GM18499 (cell line): ENCODE measurements around the gene ZNG1A.
A peak's percentile ranks its signal among the peaks of the same experiment; 100 is the strongest.
"Not testable (repeated sequence)": the region's sequence is repeated elsewhere in the genome, so short reads cannot be mapped to it uniquely, and the experiment has no call there.

Experiments
- ATAC-seq: cut with Tn5 transposase; IDR thresholded peaks from one replicate; pipeline ENCODE4 v1.9.1; 2021; ENCODE audit warnings: moderate number of reproducible peaks; ENCODE audit not compliant: insufficient read depth, unreplicated experiment

The ZNG1A gene

DNA sequence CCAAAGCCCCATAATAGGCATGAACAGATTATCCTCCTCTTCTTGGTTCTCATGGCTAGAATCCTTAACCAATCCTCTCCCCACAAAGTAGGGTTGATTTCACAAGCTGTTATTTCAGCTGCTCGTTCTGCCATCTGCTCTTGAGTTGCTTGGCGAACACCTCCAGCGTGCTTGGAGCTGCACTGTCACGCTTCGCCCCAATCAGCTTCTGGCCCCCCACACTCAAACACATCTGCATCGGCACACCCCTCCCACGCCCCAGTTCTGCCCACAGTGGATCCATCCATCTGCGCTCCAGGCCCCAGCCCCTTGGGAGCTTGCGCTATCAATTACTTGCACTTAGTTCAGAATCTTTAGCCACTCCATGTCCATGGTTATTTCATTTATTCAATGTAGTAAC, 78.4 kb downstream of the ZNG1A start:
- not testable (repeated sequence) for ATAC-seq

DNA sequence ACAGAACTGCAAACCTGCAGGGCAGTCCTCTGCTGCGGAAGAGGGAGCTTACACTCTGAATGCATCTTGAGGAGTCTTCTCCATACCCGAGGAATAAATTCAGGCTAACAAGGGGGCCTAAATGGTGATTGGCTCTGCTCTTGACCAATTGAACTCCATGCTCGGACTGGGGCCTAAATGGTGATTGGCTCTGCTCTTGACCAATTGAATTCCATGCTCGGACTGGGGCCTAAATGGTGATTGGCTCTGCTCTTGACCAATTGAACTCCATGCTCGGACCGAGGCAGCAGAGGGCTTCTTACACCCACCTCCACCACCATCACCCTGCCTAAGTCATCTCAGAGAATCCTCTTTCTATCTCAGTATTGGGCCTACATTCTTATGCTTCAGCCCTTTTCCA, 79.0 kb downstream of the ZNG1A start:
- ATAC-seq = not testable (repeated sequence)

DNA sequence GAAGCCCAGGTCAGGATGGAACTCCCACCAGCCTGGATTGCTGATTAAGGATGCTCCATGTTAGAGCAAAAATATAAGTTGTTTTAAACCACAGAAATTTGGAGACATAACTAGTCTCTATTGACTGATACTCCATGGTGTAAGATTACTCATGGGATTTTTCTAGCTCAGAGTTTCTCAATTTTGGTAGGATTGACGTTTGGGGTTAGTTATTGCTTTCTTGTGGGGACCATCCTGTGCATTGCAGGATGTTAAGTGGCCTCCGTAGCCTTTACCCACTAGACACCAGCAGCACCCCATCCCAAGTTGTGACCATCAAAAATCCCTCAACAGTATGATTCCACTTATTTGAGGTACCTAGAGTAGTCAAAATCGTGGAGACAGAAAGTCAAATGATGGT, 80.1 kb downstream of the ZNG1A start:
- not testable (repeated sequence) for ATAC-seq

DNA sequence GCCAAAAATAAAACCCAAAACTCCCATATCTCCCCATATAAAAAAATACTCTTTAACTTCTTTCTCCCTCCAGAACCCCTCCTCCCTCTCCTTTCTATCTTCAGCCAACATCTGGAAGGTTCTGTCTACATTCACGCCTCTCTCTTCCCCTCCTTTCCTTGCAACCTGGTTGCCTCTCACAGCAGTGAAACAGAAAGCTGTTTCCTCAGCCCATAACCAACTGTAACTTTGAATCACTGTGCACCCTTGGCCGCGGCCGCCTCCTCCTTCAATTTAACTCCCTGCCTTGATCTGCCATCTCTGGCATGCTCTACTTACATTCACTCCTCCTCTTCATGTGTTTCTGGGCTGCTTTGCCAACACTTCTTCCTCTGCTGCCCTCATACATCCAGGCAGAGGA, 83.9 kb downstream of the ZNG1A start:
- ATAC-seq = not testable (repeated sequence)

DNA sequence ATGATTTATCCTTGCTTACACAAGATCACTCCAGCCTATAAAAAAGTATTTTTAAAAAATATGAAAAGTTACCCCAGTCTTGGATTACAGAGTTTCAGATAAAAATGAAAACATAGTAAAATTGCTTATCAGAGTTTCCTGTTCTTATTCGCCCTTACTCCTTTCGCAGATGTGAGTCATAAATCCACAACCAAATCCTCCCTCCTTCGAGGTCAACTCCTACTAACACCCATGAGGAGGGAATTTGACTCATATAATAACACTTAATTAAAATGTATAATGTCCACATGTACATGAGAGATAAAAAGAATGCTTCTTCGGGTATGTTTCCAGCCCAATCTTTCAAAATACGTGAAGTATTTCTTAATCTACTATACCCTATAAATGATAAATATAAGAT, 84.5 kb downstream of the ZNG1A start:
- not testable (repeated sequence) for ATAC-seq

DNA sequence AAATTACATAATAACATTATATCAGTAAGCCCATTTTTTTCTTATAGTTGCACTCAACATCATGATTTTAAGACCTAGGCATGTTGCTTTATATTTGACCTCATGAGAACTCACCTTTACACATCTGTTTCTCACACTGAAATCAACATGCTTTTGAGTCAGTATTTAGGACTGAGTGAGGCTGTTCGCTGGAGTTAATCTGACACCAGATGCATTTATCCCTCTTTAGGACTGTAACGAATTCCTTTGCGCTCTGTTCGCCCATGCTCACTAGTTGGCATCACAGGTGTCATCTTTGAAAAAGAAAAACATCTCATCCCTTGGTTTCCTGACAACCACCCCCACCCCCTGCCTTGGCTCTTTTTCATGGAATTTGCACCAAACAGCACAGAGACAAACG, 84.9 kb downstream of the ZNG1A start:
- not testable (repeated sequence) for ATAC-seq

DNA sequence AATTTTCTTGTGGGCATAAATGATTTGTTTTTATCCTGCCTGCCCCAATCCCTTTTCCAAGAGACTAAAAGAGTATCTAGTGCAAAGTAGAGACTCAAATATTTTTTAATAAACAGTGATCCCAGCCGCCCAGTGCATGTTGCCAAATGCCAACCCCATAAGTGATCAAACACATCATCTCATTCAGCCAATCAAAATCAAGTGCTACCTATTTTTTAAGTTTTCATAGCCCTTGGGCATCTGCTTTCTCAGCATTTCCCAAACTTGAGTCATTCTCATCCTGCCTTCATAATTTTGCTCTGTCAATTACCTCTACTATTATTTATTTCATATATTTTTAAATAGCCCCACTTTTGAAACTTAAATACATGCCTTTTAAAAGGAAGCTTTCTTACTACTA, 88.0 kb downstream of the ZNG1A start:
- not testable (repeated sequence) for ATAC-seq

DNA sequence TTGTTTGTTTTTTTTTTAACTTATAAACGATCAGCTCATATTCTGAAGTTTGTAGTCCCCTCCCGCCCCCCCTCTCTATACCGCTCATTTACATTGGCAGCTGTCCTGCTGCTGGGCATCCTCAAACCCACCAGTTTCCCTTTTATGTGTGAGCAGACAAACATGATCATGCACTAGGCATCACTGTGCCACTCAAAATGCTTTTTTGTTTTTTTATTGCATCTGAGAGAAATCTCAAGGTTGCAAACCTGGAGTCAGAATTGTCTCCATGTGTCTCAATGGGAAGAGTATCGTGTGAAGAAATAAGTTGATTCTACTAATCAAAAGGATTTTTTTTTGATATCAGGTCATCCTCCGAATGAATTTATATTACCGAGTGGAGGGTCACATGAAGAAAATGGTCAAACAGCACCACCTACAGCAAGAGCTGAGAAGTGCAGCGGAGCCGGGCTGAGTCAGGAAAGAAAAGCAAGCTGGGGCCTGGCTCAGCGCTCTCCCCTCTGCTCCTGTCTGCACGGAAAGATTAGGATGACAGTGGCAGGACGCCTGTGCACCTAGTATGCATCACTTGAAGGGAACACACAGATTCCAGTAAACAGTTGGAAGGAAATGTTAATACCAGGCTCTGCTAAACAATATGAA, 90.3 kb downstream of the ZNG1A start:
- ATAC-seq = peak; percentile 70

DNA sequence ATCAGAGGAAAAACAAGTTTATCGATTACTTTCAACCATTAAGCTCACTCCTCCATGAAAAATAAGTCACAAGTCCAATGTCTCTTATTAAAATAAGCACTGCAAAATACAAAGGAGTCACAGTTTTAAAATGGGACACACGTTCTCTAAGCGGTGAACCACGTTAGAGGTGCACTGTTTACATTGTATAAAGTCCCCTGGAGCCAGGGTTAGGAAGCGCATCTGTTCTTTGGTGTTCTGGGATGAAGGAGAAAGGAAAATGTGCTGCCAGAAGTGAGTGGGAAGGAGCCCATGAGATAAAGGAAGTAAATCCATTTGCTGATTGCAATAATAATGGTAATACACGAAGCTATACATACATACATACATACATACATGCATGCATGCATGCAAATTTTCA, 91.0 kb downstream of the ZNG1A start:
- ATAC-seq = not testable (repeated sequence)

DNA sequence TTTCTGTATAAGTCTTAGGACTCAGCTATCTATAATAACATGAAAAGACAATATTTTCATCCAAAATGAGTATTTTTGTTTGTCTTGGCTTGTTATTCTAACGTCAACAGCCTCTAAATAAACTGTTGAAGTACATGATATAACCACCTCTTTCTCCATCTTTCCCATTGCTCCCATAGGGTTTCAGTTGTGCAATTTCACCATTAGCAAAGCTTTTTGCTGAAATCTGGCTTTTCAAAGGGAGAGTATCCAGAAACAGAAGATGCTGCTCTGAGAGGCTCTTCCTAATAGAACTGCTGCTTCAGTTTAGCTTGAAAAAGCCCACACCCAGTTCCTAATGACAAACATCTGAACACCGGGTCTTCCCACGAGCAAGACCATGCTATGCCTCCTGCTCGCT, 91.8 kb downstream of the ZNG1A start:
- not testable (repeated sequence) for ATAC-seq

DNA sequence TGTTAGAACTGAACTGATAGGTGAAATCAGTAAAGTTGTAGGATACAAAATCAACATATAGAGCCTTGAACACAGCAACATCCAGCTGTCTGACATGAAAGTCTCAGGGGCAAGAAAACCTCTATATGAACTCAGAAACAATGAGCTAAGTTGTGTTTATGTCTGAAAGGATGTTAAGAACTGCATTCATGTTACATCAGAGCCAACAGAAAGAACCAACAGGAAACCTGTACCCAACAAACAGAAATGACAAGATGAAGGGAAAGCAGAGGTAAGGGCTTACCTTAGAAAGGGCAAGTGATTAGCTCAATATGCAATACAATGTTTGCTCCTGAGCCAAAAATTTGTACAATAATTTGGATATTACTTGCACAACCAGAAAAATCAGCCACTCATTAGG, 92.2 kb downstream of the ZNG1A start:
- not testable (repeated sequence) for ATAC-seq

DNA sequence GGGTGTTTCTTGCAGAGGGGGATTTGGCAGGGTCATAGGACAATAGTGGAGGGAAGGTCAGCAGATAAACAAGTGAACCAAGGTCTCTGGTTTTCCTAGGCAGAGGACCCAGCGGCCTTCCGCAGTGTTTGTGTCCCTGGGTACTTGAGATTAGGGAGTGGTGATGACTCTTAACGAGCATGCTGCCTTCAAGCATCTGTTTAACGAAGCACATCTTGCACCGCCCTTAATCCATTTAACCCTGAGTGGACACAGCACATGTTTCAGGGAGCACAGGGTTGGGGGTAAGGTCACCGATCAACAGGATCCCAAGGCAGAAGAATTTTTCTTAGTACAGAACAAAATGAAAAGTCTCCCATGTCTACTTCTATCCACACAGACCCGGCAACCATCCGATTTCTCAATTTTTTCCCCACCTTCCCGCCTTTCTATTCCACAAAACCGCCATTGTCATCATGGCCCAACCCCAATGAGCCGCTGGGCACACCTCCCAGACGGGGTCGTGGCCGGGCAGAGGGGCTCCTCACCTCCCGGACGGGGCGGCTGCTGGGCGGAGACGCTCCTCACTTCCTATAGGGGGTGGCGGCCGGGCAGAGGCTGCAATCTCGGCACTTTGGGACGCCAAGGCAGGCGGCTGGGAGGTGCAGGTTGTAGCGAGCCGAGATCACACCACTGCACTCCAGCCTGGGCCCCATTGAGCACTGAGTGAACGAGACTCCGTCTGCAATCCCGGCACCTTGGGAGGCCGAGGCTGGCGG, 95.7 kb downstream of the ZNG1A start:
- ATAC-seq = not testable (repeated sequence)

DNA sequence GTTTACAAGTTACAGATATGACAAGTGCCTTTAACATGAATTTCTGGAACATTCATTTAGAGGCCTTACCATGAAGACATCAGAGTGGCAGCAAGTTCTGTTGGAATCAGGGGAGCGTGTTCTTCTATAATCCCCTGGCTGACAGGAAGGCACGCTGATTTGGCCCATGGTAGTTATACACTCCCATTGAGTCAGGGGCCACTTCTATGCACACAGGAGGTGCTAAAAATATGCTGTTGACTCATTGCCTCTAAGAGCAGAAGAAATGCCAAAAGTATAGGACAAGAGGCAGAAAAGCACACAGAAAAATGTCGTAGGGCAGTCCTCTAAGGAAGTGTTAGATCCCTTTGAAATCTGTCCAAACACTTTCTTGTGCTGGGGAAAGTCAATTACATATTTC, 100.5 kb downstream of the ZNG1A start:
- not testable (repeated sequence) for ATAC-seq

DNA sequence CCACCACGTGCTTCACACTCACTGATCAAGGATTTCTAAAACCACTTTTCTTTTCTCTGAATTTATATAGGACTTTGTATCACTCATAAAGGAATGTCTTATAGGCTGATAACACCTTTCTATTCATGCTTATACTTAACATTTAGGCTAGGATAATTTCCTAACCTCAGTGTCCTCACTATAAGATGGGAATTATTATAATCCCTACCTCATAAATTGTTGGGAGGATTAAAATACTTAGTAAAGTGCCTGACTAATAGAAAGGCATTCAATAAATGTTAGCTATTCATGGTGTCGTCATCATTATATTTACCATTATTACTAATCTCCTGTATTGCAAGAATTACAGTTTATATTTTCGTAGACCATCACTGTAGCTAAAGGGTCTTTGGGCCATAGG, 102.5 kb downstream of the ZNG1A start:
- not testable (repeated sequence) for ATAC-seq

DNA sequence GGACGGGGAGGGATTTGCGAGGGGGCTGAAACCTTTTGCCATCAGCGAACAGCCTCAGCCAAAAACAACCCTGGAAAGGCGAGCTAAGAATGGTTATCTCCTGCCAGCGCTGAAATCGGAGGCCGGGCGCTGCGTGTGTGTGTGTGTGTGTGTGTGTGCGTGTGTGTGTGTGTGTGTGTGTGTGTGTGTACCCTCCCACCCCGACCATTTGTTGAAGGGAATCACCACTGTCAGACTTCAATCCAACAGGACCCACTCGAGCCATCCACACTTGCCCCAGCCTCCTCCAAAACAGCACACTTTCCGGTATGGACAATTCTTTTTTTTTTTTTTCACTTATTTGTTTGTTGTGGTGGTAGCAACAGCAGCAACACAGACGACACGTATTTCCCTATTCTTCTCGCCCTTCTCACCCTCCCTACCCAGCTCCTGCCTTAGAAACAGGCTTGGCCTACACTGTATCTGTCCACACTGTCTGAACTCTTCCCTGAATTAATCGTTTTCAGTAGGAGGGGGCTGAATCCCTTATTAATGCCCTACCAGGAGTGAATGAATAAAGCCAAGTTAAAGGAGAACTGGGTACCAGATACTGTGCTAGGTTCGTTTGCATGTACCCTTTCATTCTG, 104.8 kb downstream of the ZNG1A start:
- ATAC-seq = not testable (repeated sequence)

DNA sequence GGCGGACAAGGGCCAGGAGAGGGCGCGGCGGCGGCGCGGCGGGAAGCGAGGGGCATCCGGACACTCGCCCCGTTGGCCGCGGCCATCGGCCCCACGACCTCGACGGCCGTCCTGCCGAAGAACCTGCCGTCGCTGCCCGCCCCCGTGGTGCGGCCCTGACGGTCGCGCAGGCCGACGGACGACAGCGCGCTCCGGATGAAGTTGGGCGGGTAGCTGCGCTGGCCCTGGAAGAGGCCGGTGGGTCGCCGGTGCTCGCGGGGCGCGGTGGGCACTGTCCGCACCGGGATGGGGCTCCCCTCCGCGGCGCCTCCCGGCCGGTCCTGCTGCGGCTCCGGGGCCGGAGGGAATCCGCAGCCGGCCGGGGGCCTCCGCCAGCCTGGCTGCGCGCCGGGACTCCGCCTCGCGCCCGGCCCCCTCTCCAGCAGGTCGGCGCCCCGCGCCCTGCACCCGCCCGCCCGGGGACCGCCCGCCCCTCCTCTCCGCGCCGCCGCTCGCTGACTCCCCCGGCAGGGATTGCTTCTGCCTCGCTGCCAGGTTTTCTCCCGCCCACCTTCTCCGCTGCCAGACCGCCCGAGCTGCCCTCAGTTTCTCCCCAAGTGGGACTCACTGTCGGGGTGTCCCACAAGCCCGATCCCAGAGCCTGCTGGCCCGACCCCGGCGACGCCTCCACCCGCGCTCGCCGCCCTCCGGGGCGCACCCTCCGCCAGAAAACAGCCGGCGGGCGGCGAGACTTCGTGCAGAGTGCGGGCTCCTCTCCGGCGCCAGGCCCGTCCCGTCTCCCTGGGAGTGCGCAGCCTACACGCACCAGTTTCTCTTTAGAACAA, 105.6 kb downstream of the ZNG1A start:
- ATAC-seq = not testable (repeated sequence)
